Measurements from ENCODE around the gene OR52H1.

DNA sequence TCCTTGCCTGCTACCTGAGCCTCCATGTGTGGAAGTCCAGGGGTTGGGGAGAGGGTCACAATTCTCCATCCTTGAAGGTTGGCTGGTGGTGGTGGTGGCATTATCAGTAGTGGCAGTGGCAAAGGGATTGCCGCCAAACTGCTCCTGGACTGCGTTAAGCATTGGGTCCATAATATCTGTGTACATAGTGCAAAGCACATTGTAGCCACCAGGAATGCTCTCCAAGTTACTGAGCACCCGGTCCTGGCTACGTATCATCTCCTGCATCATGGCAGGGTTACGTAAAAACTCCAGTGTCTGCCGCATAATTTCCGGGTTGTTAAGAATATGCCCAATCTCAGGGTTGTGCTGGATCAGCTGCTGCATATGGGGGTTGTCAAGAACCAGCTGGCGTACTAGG is 39.7 kb downstream of the OR52H1 start:
- TF ChIP-seq, protein P1, sequence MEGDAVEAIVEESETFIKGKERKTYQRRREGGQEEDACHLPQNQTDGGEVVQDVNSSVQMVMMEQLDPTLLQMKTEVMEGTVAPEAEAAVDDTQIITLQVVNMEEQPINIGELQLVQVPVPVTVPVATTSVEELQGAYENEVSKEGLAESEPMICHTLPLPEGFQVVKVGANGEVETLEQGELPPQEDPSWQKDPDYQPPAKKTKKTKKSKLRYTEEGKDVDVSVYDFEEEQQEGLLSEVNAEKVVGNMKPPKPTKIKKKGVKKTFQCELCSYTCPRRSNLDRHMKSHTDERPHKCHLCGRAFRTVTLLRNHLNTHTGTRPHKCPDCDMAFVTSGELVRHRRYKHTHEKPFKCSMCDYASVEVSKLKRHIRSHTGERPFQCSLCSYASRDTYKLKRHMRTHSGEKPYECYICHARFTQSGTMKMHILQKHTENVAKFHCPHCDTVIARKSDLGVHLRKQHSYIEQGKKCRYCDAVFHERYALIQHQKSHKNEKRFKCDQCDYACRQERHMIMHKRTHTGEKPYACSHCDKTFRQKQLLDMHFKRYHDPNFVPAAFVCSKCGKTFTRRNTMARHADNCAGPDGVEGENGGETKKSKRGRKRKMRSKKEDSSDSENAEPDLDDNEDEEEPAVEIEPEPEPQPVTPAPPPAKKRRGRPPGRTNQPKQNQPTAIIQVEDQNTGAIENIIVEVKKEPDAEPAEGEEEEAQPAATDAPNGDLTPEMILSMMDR (IDR thresholded peaks at IDR 0.05; ENCODE audit: control extremely low read depth in 1 of 3, insufficient read depth in 1 of 3, low read depth in 1 of 3, low read length in 3 of 3) = no peak
- TF ChIP-seq RNF2 (IDR thresholded peaks at IDR 0.05; ENCODE audit: borderline replicate concordance, low read depth, low read length, missing control alignments, poor library complexity, severe bottlenecking) (no peak), POLR2AphosphoS5 (IDR thresholded peaks at IDR 0.05; ENCODE audit: low read depth, low read length) (no peak), POLR2A (IDR thresholded peaks at IDR 0.05; ENCODE audit: control extremely low read depth in 1 of 2, low read depth in 2 of 2, low read length in 2 of 2) (no peak), CEBPB (IDR thresholded peaks at IDR 0.05; ENCODE audit: low read depth, low read length) (no peak)

Measured in H1 (cell line).